Measurements from ENCODE around the gene KYNU.
"Not testable (repeated sequence)": the region's sequence is repeated elsewhere in the genome, so short reads cannot be mapped to it uniquely, and the experiment has no call there.

KYNU gene

DNA sequence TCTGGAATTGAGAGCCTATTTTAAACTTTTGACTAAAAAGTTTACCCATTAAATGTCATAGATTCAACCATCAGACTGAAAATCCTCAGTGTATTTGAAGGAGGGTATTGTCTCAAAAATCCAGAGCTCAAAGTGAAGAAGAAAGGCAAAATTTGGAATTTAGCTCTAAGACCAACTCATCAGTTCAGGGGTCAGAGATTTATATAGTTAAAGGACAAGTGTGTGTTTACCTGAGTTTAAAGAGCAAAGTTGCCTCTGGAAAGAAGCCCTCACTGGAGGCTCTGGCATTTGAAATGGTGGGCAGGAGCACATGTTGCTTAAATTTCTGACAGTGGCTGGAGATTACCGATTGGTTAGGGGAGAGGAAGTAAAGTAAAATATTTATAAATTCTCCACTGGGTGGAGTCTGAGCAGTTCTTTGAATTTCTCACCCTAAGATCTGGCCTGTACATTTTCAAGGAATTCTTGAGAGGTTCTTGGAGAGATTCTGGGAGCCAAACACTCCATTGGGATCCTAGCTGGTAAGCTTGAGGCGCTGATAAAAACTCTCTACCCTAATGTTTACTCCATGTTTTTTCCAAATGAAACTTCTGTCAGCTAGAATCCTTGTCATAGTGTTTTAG is at the start of gene KYNU:
KYNU (plus strand) TSS at position 449 of the 623 bp plus-strand sequence. CDS start 7,704 bp downstream, outside the sequence.
- no peak for DNase-seq

DNA sequence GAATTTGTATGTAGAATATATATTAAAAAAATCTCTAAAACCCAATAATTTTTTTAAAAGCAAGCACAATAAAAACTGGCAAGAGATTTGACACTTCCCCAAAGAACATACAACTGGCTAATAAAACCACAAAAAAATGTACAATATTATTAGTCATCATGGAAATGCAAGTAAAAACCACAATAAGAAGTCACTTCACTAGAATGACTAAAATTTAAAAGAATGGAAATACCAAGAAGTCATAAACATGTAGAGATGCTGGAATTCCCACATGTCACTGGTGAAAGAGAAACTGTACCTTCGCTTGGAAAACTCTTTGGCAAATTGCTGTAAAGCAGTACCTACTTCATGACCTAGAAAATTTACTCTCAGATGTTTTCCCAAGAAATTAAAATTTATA is 43.4 kb upstream of the KYNU start:
- DNase-seq, result no peak

DNA sequence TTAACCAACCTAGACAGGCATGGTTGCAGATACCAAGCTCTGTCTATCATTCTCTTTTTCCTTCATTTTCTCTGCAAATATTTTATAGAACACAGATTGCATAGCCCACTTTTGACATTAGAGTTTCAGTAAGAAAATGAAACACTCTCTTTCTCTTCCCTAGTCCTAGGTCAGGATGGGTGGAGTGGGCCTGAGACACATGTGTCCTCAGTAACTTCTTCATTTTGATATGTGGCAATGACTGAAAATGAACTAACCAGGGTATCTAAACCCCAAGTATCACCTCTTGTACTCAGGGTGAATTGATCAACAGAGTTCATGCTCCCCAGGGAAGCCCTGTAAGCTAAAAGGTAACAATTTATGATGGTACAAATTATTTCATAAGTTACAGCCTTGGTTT is 37.0 kb upstream of the KYNU start:
- DNase-seq, result no peak

DNA sequence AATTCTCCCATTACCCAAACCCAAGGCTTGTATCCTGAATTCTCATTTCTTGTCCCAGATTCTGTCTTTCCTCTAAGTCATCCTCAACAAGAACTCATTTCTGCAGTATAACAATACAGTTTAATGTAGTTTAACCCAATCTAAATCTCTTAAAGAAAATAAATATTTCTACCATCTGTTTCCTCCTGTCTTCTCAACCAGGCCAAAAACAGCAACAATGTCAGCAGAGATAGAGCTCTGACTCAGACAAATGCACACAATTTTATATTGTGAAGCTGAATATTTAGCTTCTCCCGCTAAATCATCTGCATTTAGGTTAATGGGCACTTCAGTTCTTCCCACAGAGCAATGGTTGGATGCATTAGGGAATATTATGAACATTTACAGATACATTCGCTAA is 35.7 kb upstream of the KYNU start:
- DNase-seq, result no peak

DNA sequence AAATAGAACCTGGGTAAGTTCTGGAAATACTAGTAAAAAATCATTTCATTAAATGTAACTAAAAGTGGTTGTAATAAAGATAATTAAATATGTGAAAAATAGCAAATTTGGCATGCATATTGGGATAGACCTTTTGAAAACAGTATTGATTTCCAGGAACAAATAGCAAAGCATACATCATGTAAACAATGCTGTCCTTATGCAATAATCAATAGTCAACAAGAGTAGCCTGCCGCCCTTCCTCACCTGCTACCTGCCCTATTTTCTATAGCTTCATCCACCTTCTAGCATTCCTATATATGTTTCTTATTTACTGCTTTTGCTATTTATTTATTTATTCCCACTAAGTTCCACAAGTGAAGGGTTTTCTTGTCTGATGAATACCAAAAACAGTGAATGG is 35.1 kb upstream of the KYNU start:
- no peak for DNase-seq

DNA sequence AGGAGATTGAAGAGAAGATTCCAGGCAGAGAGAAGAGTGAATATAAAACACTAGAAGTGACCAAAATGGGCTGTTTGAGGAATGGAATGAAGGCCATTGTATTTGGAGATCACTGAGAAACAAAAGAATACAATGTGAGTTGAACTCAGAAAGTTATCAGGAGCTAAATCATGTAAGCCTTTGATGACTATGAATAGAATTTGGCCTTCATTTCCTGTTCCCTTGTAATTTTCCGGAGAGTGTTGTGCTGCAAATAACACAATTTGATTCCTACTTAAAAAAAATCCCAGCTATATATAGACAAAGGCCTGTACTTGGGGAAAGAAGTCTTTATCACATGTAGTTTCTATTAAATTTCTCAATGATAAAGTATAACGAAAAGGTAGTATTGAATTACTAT is 33.7 kb upstream of the KYNU start:
- DNase-seq, result no peak

DNA sequence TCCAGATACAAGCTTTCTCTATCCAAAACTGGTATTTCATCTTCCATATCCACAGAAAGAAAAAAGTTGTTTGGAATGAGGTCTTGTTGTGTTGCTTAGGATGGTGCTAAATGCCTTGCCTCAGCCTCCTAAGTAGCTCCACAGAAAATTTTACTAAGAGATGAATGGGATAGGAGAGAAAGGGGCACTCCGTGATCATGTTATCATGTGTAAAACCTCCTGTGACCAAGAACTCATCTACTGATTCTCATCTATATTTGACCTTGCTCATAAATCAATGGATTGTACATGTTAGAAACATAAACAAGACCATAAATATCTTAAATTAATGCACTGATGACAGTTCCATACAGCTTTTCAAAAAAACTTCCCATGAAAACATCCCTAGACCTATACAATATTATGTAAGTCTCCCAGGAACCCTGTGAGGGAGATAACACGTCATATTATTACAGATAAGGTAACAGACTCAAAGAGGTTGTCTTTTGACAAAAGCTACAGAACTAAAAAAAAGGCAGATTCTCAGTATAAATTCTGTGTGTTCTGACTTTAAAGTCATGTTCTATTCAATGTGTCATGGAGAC is 29.3 kb upstream of the KYNU start:
- DNase-seq, result no peak

DNA sequence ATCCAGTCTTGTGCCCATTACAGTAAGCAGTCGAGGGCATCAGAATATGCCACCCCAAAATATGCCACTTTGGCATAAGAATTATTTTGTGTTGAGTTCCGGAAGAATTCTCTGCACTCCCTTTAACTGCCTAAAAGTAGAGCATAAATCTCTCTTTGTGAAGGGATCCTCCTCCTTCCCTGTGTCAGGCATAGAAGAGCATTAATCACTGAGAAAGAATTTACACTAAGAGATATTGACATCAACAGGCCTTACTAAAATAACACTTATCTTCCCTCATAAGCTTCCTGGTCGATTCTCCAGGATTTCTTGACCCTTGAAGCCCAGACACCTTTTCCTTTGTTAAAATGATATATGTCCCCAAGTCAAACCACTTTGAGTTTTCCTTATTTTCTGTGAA is 27.6 kb upstream of the KYNU start:
- DNase-seq, result no peak

DNA sequence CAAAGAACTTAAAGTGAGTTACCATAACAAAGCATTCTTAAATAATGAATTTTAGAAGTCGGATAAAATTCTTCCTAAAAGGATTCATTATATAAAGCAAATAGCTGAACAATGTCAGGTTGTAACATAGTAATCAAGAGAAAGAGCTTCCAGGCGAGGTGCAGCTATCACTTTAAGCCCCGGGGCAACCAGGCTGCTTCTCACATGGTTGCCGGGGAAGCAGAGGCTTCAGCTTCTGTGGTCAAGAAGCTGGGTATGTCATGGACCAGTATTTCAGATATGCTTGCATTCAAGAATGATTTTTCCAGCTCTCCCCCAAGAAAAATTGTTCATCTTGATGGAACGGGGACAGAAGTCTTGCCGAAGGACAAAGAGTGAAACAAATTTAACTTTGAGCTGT is 23.6 kb upstream of the KYNU start:
- no peak for DNase-seq

DNA sequence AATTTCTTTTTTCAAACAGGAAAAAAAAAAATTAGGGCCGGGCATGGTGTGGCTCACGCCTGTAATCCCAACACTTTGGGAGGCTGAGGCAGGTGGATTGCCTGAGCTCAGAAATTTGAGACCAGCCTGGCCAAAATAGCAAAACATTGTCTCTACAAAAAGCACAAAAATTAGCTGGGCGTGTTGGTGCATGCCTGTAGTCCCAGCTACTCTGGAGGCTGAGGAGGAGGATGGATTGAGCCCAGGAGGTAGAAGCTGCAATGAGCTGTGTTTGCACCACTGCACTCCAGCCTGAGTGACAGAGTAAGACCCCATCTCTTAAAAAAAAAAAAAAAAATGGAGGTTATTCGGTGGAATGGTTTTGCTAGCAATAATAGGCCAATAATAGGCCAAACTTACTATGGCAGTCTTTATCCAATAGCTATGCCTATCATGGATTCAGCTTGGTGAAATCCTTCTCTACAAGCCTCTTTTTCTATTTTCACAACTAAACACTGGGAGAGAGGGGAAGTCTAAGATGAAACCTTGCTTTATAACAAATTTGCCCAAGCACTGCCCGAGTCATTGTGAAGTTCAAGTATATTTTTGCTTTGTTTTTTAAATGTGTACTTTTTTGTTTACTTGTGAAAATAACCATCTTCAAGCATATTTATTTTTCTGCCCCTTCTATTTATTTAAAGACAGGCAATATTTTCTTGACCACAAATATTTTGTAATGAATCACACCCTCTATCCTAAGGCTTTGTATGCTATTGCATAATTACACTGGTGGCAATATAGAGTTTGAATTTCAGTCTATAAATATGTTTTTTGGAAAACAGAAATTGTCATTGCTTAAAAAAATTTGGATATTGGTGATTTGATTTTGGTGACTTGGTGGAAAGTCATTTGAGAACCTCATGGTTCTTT is 20.0 kb upstream of the KYNU start:
- no peak for DNase-seq

DNA sequence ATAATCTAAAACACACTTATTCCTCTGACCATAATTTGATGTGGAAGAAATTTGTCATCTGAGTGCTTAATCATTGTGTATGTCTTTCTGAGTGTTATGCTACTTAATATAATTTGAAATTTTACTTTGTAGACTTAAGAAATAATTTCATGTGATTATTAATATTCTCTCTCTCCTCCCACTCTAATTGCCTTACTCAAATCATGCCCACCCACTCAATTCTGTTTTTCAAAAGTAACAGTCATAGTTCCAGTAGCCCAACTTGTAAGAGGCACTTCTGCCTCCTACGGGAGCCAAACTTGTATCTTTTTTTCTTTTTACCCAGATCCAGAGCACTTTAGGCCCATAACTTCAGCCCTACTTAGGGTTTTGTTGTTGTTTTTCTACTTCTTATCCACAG is 18.5 kb upstream of the KYNU start:
- DNase-seq, result no peak

DNA sequence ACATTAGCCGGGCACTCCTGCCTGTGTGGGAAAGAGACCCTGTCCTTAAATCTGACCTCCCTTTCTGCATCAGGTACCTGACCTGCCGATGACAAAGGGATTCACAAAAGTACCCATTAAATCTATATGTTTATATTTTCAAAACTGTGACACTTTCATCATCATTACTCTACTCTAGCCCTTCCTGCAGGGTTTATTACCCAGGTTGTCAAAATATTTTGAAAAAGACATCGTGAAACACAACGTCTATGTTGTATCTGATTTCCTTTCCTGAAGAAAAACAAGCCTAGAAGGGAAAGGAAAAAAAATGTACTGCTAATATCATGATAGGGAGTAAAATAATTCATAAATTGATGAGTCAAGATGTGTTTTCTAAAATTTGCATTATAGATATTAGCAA is 15.2 kb upstream of the KYNU start:
- no peak for DNase-seq

DNA sequence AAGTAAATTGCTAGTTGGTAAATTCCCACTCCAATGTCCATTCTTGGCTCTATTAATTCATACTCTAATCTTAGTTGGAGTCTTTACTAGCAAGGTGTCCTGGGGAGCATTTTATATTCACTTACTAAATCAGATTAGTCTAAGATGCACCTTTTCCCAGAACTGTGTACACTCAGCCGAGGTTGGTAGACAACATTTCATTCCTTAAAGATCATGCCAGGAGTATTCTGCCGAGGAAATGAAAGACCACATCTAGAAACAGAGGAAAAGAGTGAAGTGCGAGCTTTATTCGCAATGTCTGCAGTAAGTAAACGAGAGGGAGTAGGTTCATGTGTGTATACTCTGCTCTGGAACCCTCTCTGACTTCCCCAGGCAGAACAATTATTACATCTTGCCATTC is 14.6 kb upstream of the KYNU start:
- no peak for DNase-seq

DNA sequence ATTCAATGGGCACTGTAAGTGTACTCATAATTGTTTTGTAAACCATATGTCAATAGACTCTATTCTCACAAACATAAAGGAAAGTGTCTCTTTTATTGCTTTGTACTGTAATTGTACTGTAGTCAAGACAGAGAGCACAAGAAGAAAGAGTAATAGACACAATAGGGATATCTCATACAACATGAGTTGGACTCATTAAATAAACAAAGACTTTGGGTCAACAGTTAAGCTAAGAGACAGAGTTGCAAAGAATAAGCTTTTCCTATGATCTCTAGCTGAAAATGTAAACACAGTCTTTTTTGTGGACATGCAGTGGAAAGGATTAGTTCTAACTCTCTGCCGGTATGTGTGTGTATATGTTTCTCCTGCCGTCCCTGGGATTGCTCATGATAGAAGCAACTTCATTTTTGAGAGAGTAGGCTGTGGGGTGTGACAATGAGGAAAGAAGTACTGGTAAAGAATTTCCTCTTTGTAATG is 13.9 kb upstream of the KYNU start:
- no peak for DNase-seq

DNA sequence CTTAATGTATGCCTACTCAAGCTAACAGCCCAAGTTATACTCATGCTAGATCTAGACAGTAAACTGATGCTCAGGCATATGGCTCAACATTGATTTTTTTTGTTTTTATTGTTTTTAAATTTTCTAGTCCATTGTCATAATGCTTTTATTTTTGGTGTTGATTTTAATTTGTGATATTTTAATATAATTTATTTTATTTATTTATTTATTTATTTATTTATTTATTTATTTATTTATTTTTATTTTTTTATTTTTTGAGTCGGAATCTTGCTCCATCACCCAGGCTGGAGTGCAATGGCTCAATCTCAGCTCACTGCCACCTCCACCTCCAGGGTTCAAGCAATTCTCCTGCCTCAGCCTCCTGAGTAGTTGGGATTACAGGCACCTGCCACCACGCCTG is 12.9 kb upstream of the KYNU start:
- DNase-seq, result not testable (repeated sequence)

DNA sequence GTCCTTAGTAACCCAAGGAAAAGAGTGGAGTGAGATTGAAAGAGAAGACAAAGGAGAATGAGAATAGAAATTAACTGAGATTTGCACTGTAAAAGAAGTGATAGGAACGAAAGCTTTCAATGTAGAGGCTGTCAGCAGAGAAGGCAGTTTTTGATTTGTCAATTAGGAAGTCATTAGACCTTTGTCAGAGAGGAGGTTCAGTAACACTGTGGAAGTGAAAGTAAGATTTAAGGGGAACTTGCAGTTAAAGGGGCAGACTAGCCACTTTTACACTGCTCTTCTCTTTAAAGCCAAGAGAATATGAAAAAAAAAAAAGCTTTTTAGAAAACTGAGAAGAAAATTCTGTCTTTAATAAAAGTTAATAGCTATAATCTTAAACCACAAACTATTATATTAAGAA is 11.5 kb upstream of the KYNU start:
- no peak for DNase-seq

DNA sequence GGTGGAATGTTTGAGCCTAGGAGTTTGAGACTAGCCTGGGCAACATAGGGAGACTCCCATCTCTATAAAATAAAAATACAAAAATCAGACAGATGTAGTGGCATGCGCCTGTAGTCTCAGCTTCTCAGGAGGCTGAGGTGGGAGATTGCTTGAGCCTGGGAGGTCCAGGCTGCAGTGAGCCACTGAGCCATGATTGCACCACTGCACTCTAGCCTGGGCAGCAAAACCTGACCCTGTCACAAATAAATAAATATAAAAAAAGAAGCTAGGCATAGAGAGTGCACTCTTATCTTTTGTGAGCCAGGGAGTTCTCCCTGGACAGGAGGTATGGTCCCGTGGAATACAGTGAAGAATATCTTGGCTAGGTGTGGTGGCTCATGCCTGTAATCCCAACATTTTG is 11.0 kb upstream of the KYNU start:
- no peak for DNase-seq

DNA sequence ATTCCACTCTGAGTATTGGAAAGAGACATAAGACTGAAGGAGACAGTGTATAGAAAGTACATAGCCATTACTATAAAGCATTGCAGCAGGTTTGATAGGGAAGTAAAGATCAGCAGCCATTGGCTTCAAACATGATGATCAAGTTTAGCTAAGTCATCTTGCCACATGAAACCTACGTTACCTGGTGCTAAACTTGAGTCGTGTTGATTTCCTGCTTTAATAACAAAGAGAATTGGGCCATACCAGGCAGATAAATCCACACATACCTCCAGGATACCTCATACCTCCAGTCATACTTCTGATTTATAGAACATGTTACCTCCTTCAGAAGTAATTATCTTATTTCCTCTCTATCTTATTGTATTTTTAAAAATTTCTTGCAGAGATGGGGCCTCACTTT is 10.3 kb upstream of the KYNU start:
- DNase-seq, result no peak

DNA sequence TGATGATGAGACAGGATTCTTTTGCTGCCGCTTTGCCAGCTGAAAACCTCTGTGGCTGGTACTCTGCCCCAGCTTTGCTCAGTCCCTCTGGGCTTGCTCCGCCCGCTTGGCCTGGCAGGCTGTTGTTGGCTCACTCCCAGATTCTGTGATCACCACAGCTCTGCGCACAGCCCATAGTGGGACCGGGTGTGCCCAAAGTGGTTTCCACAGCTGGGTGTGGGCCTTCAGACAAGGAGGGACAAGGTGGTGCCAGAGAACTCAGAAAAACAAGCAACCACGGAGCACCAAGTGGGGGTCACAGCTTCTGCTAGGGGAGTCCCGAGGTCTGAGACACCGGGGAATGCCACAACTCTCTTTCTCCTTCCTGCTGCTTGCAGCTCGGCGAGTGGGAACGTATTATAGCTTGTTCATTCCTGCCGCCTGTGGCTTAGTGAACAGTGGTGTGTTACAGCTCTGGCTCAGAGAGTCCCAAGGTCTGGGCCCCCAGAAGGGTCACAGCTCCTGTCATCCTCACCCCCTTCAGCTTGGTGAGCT is 9.2 kb upstream of the KYNU start:
- DNase-seq, result no peak

DNA sequence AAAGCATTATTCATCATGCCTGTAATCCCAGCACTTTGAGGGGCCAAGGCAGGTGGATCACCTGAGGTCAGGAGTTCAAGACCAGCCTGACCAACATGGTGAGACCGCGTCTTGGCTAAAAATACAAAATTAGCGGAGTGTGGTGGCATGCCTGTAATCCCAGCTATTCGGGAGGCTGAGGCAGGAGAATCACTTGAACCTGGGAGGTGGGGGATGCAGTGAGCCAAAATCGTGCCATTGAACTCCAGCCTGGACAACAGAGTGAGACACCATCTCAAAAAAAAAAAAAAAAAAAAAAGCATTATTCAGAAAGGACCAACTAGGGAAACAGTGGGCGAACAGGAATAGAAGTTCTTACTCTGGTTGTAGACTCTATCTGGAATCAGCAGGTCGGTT is 8.4 kb upstream of the KYNU start:
- DNase-seq, result not testable (repeated sequence)

DNA sequence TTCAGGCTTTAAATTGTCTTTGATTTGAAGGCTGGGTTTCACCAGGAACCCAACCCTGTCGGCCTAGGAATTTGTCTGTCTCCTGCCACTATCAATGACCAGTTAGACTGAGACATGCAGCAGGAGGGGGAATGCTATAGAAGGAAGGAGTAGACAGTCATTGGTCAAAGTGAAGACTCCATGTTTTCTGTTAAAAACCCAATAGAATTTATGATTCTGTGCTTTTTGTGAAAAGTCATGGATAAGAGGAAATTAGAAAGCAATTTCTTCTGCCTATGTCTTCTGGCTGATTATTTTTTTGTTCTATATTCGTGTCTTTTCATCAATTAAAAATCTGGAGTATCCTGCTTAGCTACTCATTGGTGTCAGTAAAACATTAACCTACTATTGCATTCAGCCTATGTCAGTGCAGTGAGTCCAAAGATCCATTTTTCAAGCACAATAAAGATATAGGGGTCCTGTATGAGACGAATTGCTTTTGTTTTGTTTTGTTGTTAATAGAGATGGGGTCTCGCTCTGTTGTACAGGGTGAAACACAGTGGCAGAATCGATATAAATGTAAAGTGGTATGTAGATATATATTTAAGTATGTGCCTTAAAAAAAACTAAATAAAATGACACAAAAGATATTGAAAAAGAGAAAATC is 7.9 kb upstream of the KYNU start:
- no peak for DNase-seq

DNA sequence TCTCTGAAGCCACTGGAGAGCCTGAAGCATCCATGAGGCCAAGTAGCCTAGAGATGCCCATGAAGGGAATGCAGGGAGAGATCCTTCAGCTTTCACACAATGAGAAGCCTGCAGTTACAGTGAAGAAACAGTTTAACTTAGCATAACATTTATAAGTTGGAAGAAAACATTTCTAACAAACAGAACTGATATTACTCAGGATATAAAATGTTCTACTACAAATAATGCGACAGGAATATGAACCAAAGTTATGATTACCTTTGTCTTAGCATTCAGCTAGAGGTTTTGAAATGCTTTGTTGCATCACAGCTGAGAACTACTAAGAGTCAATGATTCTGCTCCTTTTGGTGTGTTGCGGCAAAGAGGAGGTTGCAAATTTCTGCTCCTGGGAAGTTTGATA is 6.9 kb upstream of the KYNU start:
- no peak for DNase-seq

DNA sequence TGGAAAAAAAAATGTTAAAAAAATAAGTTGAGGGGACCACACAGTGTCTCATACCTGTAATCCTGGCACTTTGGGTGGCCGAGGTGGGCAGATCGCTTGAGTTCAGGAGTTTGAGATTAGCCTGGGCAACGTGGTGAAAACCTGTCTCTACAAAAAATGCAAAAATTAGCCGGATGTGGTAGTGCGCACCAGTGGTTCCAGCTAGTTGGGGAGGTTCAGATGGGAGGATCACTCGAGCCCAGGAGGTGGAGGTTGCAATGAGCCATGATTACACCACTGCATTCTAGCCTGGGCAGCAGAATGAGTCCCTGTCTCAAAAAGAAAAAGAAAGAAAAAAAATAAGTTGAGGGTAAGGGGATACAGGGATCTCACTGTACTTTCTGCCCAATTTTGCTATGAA is 6.1 kb upstream of the KYNU start:
- DNase-seq, result no peak
